Stimulated activated CD4-positive, alpha-beta T cell treated with anti-CD3 and anti-CD28 coated beads, Interleukin-2, amount 100 ng/mL, for 4 hours (primary cell): ENCODE data around the gene SDF4.

Experiments
- DNase-seq: peaks from one replicate; pipeline ENCODE4 v3.0.0-alpha.2; 2020; ENCODE audit warnings: low read depth

Gene SDF4

DNA sequence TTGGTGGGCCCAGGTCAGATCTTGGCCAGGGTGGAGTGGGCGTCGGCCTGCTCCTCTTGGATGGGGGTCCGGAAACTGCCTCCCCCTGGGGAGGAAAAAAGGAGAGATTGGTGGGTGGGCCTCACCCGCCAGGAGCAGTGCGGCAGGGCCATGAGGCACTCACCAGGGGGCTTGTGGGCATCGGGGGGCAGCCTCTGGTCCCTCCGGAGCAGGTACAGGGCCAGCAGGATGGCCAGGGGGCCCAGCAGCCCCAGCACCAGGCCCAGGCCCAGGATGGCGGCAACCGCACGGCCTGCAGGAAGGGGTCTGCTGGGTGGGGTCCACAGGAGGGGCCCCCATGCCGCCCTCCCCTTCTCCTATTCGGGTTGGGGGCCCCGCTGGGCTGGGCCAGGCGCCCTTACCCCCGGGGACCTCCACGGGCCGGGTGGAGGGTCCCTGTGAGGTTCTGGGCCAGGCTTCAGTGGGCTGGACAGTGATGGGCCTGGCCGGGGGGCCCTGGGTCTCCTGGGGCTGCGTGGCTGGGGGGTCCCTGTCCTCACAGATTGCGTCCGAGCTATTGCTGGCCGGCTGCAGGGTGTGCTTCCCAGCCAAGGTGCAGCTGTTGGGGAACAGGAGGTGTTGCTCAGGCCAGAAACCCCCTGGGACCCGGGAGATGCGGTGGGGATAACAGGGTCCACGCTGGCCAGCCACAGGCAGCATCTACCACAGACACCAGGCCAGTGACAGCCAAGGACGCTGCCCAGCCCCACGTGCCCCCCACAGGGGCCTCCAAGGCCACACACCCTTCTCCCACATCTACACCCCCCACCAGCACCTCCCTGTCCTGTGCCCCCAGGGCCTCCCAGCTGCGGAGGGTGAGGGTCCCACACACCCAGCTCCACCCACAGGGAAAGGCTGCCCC is 20.0 kb downstream of the SDF4 start:
- no peak for DNase-seq

DNA sequence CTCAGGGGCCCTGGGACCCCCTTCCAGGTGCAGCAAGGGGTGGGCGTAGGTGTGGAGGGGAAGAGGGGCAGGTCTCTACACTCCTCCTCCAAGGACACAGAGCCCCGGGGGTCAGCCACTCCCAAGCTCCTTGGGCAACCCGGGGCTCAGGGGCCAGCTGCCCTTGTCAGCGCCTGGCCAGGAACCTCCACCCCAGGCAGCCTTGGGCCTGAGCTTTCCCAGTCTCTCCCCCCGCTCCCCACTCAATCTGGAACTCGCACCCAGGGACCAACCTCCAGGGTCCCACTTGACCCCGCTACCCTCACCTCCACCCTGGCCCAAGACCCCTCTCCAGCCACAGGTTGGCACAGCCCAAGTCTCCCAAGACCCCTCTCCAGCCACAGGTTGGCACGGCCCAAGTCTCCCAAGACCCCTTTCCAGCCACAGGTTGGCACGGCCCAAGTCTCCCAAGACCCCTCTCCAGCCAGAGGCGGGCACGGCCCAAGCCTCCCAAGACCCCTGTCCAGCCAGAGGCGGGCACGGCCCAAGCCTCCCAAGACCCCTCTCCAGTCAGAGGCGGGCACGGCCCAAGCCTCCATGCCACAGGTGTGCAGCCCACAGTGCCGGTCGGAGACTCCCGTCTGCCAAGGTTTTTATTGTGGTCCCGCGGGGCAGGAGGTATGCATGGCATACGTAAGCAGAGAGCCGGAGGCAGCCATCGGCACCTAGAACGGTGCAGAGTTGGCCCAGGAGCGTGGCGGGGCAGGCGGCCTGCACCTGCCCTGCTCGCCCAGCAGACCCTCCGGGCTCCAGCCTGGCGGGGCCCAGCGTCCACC is 20.9 kb downstream of the SDF4 start:
- no peak for DNase-seq

- DNase-seq, result peak; percentile 55
Measured at GRCh38 chr1:1208713-1209433, 22.9 kb downstream of the SDF4 start.

DNA sequence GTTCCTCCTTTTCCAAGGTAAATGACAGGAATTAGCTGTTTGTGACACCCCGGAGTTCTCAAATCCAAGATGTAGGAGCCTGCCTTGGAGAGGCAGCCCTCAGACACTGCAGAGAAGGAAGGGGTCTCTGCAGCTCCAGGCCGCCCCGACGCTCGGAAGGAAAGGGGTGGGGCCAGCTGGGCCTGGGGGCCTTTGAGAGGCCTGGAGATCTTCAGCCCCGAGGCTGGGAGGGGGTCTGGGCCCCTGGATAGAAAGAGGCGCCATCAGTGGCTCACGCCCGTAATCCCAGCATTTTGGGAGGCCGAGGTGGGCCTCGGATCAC is 24.3 kb downstream of the SDF4 start:
- no peak for DNase-seq

- DNase-seq, result no peak
Measured at GRCh38 chr1:1206966-1207531, 24.8 kb downstream of the SDF4 start.

GRCh38 chr1:1206376-1206965 is 25.3 kb downstream of the SDF4 start, which contains the start of gene TNFRSF18:
TSS of gene TNFRSF18 (minus strand) at chr1:1206592. CDS start at chr1:1206571, 21 bp downstream.
- no peak for DNase-seq

- DNase-seq, result no peak
Measured at GRCh38 chr1:1205769-1206375, 25.9 kb downstream of the SDF4 start.

DNA sequence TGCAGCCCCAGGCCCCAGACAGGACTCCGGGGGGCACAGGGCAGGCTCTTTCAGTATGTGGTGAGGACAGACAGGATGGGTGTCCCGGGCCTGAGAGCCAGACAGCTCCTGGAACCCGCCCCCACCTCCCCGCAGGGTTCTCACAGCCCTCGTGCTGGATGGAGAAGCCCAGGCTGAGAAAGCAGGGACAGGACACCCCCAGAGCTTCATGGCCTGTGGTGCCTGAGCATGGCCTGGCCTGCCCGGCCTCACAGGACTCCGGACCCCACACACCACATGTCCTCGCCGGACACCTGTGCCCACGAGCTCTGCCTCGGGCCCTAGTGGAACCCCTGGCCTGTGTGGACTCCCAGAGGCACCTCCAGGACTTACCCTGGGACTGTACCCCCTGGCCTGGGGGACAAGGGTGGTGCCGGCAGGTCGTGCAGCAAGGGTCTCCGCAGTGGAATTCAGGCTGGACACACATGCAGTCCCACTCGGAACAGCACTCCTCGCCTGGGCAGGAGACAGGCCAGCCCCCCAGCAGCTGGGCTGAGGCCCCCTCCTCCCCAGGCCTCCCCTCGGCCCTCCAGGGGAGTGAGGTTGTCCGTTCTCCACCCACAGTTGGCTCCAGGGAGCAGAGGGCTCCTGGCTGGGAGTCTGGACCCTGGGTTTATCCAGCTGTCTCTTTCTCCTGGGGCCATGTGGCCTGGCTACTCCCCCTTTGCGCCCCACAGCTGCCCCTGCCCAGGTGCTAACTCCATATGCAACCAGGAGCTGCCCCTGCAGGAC is 26.6 kb downstream of the SDF4 start:
- DNase-seq, result no peak

GRCh38 chr1:1204425-1204920 is 27.3 kb downstream of the SDF4 start:
- no peak for DNase-seq

DNA sequence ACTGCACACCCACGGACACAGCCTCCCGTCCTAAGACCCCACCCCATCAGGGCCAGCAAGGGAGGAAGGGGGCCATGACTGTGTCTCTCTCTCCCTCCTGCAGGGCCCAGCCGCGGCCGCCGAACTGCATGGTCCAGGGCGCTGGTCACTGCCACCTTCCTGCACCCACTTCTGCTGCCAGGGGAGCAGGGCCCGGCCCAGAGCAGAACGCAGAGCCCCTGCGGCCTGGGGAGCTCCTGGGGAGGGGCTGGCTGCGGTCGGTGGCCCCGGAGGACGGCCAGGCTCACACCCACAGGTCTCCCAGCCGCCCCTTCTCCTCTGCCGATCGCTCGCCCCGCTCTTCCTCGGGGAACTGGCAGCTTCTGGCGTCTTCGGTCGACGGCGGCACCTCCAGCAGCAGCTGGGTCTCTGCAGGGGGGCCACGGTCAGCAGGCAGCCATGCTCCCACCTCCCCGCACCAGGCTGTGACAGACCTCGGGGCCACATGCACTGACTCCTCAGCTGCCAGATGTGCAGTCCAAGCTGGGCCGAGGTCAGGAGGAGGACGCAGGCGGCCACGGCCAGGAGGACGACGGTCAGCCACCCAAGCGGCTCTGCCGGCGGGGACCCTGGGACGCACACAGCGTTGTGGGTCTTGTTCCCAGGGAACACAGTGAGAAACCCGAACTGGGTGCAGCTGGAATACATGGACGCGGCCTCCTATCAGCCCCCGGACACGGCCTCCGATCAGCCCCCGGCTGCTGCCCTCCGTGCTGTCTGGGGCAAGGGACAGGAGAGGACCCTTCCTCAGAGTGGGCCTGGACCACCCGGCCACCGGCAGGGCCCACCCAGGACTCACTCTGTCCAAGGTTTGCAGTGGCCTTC is 28.0 kb downstream of the SDF4 start:
- DNase-seq, result no peak

- DNase-seq, result no peak
Measured at GRCh38 chr1:1202831-1203560, 28.8 kb downstream of the SDF4 start.

DNA sequence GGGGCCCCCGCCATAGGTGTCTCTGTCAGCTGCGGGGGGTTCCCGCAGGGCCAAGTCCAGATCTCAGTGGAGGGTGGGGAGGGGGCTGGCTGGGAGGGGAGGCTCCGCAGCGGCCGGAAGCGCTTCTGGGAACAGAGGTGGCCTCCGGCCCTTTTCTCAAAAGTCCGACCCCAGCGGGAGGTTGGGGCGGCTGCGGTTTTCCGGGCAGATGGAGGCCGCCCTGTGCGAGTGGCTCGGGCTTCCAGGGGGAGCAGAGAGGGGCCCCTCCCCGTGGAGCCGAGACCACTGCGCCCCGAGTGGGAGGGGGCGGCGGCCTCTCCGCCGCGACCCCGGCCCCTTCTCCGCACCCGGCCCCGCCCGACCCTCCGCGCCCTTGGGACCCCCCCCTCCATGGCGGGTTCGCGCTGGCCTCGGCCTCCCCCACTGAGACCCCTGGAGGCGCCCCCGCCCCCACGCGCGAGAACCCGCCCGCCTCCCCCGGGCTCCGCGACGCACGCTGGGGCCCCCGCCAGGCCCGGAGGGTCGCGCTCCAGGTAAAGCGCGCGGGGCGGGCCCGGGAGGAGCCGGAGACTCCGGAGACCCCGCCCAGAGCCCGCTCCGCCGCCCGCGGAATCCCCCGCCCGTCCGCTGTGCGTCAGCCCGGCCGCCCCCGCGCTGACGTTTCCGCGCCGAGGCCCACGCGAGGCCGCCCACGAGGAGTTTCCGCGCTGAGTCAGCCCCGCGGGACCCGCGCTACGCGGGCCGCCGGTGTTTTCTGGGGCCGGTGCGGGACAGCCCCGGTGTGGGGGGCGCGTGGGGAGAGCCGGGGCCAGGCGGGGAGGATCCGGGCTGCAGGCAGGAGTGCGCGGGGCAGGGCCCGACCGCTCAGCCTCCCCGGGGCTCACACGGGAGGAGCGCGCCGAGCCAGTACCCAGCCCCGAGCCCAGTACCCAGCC is 30.7 kb downstream of the SDF4 start:
- peak; percentile 93 for DNase-seq

GRCh38 chr1:1199961-1200875 is 31.6 kb downstream of the SDF4 start:
- no peak for DNase-seq

GRCh38 chr1:1199141-1199960 is 32.5 kb downstream of the SDF4 start:
- no peak for DNase-seq

DNA sequence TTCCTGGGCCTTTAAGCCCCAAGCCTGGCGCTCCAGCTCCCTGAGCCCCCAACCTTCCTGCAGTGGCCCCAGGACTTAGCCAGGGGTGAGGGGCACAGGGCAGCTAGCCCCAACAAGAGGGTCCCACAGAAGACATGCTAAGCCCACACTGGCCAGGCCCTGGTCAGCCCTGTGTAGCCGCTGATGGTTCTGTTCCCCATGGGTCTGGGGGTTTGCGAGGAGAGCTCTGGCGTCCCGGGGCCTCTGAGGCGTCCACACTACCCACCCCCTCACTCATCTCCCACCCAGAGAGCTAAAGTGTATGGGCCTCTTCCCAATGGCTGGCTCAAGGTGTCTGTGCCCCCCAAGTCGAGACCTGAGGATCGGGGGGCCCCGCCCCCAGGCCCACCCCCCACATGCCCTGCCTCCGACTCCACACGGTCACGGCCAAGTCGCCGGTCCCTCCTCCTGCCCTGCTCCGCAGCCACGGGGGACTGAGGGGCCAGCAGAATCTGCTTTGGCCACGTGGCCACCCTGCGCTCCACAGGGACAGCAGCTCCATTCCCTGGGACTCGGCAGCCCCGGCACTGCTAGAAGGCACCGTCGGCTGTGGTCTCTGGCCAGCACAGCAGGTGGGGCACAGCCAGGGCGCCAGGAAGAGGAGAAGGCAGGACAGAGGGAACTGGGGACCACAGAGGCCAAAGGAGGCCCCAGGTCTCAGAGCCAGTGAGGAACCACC is 33.2 kb downstream of the SDF4 start:
- no peak for DNase-seq
